HEK293 (cell line): ENCODE data around the gene C5.

Source experiments
- CTCF ChIA-PET: fragments of 350-600 bp; formaldehyde crosslinking; extraction: SDS; loops from one replicate; lab custom pipeline; 2021; ENCODE audit warnings: antibody characterized with exemption; lab: Yijun Ruan, JAX
- POLR2A ChIA-PET: fragments of 300-600 bp; formaldehyde crosslinking; extraction: SDS; loops from one replicate; lab custom pipeline; 2020; ENCODE audit warnings: antibody characterized with exemption, inconsistent platforms; lab: Yijun Ruan, JAX
- H3K27ac ChIP-seq: fragments of 200-500 bp; sonication (Bioruptor generic); 2 replicates; pipeline ENCODE4 v1.5.1; 2014; ENCODE audit warnings: low read depth, low read length, control low read depth, inconsistent platforms; ENCODE audit errors: extremely low read depth
- H3K36me3 ChIP-seq, 2 experiments: fragments of 200-500 bp in 1 of 2; sonication (Bioruptor generic) in 1 of 2; 1 replicate in 1 of 2; 2 replicates in 1 of 2; pipeline ENCODE4 v1.5.1; 2014 to 2017; ENCODE audit warnings: inconsistent platforms in 2 of 2, low read length in 2 of 2; ENCODE audit not compliant: control insufficient read depth in 2 of 2, insufficient read depth in 1 of 2
- H3K4me1 ChIP-seq: fragments of 200-500 bp; sonication (Bioruptor generic); 2 replicates; pipeline ENCODE4 v1.5.1; 2014; ENCODE audit warnings: mild to moderate bottlenecking, low read length, inconsistent platforms; ENCODE audit not compliant: control insufficient read depth, insufficient read depth
- H3K4me3 ChIP-seq: 2 replicates; pipeline ENCODE4 v1.5.1; 2011; ENCODE audit warnings: low read depth, mild to moderate bottlenecking, control low read depth, low read length, moderate library complexity
- H3K9me3 ChIP-seq: fragments of 200-500 bp; sonication (Bioruptor generic); 2 replicates; pipeline ENCODE4 v1.5.1; 2014; ENCODE audit warnings: low read depth, low read length, inconsistent platforms; ENCODE audit not compliant: control insufficient read depth, insufficient read depth
- FEZF1 ChIP-seq: fragments of 450-650 bp; formaldehyde crosslinking; IDR thresholded peaks from 2 replicates; pipeline ENCODE4 v1.5.1; 2016; ENCODE audit warnings: missing biosample characterization, missing genetic modification characterization
- KLF1 ChIP-seq: fragments of 450-650 bp; formaldehyde crosslinking; IDR thresholded peaks from 2 replicates; pipeline ENCODE4 v1.5.1; 2016; ENCODE audit warnings: missing biosample characterization, missing genetic modification characterization
- KLF16 ChIP-seq: fragments of 450-650 bp; formaldehyde crosslinking; IDR thresholded peaks from 2 replicates; pipeline ENCODE4 v1.5.1; 2017; ENCODE audit warnings: missing biosample characterization, missing genetic modification characterization
- SCRT2 ChIP-seq: fragments of 450-650 bp; formaldehyde crosslinking; IDR thresholded peaks from 2 replicates; pipeline ENCODE4 v1.5.1; 2016; ENCODE audit warnings: missing biosample characterization, missing genetic modification characterization
- WT1 ChIP-seq: fragments of 450-650 bp; formaldehyde crosslinking; IDR thresholded peaks from 2 replicates; pipeline ENCODE4 v1.5.1; 2016; ENCODE audit warnings: missing biosample characterization, missing genetic modification characterization
- ZNF202 ChIP-seq: fragments of 450-650 bp; formaldehyde crosslinking; IDR thresholded peaks from 2 replicates; pipeline ENCODE4 v1.5.1; 2016; ENCODE audit warnings: missing biosample characterization, missing genetic modification characterization, borderline replicate concordance
- ZNF398 ChIP-seq: fragments of 450-650 bp; formaldehyde crosslinking; IDR thresholded peaks from 2 replicates; pipeline ENCODE4 v1.5.1; 2017; ENCODE audit warnings: missing biosample characterization, missing genetic modification characterization
- ZNF449 ChIP-seq: fragments of 450-650 bp; formaldehyde crosslinking; IDR thresholded peaks from 2 replicates; pipeline ENCODE4 v1.5.1; 2017; ENCODE audit warnings: missing biosample characterization, mild to moderate bottlenecking, missing genetic modification characterization, moderate library complexity
- ZNF692 ChIP-seq: fragments of 450-650 bp; formaldehyde crosslinking; IDR thresholded peaks from 2 replicates; pipeline ENCODE4 v1.5.1; 2016; ENCODE audit warnings: missing biosample characterization, missing genetic modification characterization
- ZNF791 ChIP-seq: fragments of 450-650 bp; formaldehyde crosslinking; IDR thresholded peaks from 2 replicates; pipeline ENCODE4 v1.5.1; 2016; ENCODE audit warnings: missing biosample characterization, missing genetic modification characterization
- ZNF843 ChIP-seq: fragments of 450-650 bp; formaldehyde crosslinking; IDR thresholded peaks from 2 replicates; pipeline ENCODE4 v1.5.1; 2016; ENCODE audit warnings: missing biosample characterization, missing genetic modification characterization
- TF ChIP-seq, protein P1 (sequence below): fragments of 450-650 bp; formaldehyde crosslinking; IDR thresholded peaks from 2 replicates; pipeline ENCODE4 v1.5.1; 2016; ENCODE audit warnings: missing biosample characterization, missing genetic modification characterization, low read depth
- TF ChIP-seq, protein P2 (sequence below): fragments of 450-650 bp; formaldehyde crosslinking; IDR thresholded peaks from 2 replicates; pipeline ENCODE4 v1.5.1; 2016; ENCODE audit warnings: missing biosample characterization, missing genetic modification characterization
- TF ChIP-seq, protein P3 (sequence below): fragments of 450-650 bp; formaldehyde crosslinking; IDR thresholded peaks from 2 replicates; pipeline ENCODE4; 2016; ENCODE audit warnings: missing biosample characterization, missing genetic modification characterization
- TF ChIP-seq, protein P4 (sequence below): fragments of 450-650 bp; formaldehyde crosslinking; IDR thresholded peaks from 2 replicates; pipeline ENCODE4 v1.5.1; 2016; ENCODE audit warnings: missing biosample characterization, missing genetic modification characterization
- TF ChIP-seq, protein P5 (sequence below): fragments of 450-650 bp; formaldehyde crosslinking; IDR thresholded peaks from 2 replicates; pipeline ENCODE4 v1.5.1; 2016; ENCODE audit warnings: missing biosample characterization, missing genetic modification characterization

The C5 gene

GRCh38 chr9:121071756-121072421 lies 21.8 kb upstream of the C5 start:
- H3K36me3 ChIP-seq = no peaks in the 10 kb centered on the region
- no peaks in the 10 kb centered on the region for H3K9me3 ChIP-seq
- H3K4me1 ChIP-seq = peaks cover 2% of the 10 kb centered on the region; the same call in 1 of the 2 replicates
- ChIA-PET POLR2A (no interaction called here), CTCF (interaction anchor here (0.6 to 2.4 kb wide), 5 partner anchors 11 to 283 kb away, joined by 3 to 11 read pairs (median 5); no protein-coding TSS in a partner anchor)
- H3K4me3 ChIP-seq = no peak overlapping the region
- TF ChIP-seq, protein P1, sequence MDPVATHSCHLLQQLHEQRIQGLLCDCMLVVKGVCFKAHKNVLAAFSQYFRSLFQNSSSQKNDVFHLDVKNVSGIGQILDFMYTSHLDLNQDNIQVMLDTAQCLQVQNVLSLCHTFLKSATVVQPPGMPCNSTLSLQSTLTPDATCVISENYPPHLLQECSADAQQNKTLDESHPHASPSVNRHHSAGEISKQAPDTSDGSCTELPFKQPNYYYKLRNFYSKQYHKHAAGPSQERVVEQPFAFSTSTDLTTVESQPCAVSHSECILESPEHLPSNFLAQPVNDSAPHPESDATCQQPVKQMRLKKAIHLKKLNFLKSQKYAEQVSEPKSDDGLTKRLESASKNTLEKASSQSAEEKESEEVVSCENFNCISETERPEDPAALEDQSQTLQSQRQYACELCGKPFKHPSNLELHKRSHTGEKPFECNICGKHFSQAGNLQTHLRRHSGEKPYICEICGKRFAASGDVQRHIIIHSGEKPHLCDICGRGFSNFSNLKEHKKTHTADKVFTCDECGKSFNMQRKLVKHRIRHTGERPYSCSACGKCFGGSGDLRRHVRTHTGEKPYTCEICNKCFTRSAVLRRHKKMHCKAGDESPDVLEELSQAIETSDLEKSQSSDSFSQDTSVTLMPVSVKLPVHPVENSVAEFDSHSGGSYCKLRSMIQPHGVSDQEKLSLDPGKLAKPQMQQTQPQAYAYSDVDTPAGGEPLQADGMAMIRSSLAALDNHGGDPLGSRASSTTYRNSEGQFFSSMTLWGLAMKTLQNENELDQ (tag by site-specific recombination) = no peak
- TF ChIP-seq ZNF791 (tag by site-specific recombination) = no peak
- TF ChIP-seq, protein P2, sequence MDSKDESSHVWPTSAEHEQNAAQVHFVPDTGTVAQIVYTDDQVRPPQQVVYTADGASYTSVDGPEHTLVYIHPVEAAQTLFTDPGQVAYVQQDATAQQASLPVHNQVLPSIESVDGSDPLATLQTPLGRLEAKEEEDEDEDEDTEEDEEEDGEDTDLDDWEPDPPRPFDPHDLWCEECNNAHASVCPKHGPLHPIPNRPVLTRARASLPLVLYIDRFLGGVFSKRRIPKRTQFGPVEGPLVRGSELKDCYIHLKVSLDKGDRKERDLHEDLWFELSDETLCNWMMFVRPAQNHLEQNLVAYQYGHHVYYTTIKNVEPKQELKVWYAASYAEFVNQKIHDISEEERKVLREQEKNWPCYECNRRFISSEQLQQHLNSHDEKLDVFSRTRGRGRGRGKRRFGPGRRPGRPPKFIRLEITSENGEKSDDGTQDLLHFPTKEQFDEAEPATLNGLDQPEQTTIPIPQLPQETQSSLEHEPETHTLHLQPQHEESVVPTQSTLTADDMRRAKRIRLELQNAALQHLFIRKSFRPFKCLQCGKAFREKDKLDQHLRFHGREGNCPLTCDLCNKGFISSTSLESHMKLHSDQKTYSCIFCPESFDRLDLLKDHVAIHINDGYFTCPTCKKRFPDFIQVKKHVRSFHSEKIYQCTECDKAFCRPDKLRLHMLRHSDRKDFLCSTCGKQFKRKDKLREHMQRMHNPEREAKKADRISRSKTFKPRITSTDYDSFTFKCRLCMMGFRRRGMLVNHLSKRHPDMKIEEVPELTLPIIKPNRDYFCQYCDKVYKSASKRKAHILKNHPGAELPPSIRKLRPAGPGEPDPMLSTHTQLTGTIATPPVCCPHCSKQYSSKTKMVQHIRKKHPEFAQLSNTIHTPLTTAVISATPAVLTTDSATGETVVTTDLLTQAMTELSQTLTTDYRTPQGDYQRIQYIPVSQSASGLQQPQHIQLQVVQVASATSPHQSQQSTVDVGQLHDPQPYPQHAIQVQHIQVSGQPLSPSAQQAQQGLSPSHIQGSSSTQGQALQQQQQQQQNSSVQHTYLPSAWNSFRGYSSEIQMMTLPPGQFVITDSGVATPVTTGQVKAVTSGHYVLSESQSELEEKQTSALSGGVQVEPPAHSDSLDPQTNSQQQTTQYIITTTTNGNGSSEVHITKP (tag by site-specific recombination) = no peak
- TF ChIP-seq ZNF202 (tag by site-specific recombination) = no peak
- TF ChIP-seq, protein P3, sequence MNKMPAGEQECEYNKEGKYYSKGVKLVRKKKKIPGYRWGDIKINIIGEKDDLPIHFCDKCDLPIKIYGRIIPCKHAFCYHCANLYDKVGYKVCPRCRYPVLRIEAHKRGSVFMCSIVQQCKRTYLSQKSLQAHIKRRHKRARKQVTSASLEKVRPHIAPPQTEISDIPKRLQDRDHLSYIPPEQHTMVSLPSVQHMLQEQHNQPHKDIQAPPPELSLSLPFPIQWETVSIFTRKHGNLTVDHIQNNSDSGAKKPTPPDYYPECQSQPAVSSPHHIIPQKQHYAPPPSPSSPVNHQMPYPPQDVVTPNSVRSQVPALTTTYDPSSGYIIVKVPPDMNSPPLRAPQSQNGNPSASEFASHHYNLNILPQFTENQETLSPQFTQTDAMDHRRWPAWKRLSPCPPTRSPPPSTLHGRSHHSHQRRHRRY (tag by site-specific recombination) = no peak
- no peak for TF ChIP-seq ZNF398 (tag by site-specific recombination)
- TF ChIP-seq, protein P4, sequence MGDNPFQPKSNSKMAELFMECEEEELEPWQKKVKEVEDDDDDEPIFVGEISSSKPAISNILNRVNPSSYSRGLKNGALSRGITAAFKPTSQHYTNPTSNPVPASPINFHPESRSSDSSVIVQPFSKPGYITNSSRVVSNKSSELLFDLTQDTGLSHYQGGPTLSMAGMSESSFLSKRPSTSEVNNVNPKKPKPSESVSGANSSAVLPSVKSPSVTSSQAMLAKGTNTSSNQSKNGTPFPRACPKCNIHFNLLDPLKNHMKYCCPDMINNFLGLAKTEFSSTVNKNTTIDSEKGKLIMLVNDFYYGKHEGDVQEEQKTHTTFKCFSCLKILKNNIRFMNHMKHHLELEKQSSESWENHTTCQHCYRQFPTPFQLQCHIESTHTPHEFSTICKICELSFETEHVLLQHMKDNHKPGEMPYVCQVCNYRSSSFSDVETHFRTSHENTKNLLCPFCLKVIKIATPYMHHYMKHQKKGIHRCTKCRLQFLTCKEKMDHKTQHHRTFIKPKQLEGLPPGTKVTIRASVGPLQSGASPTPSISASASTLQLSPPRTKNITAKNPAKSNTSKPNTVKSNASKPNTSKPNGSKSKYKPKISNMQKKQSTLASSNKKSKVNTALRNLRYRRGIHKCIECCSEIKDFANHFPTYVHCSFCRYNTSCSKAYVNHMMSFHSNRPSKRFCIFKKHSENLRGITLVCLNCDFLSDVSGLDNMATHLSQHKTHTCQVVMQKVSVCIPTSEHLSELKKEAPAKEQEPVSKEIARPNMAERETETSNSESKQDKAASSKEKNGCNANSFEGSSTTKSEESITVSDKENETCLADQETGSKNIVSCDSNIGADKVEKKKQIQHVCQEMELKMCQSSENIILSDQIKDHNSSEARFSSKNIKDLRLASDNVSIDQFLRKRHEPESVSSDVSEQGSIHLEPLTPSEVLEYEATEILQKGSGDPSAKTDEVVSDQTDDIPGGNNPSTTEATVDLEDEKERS (tag by site-specific recombination) = no peak
- no peak for TF ChIP-seq KLF1
- TF ChIP-seq FEZF1 = no peak
- no peak for TF ChIP-seq ZNF692 (tag by site-specific recombination)
- TF ChIP-seq ZNF843 (tag by site-specific recombination) = no peak
- TF ChIP-seq SCRT2 (tag by site-specific recombination) = no peak
- TF ChIP-seq, protein P5, sequence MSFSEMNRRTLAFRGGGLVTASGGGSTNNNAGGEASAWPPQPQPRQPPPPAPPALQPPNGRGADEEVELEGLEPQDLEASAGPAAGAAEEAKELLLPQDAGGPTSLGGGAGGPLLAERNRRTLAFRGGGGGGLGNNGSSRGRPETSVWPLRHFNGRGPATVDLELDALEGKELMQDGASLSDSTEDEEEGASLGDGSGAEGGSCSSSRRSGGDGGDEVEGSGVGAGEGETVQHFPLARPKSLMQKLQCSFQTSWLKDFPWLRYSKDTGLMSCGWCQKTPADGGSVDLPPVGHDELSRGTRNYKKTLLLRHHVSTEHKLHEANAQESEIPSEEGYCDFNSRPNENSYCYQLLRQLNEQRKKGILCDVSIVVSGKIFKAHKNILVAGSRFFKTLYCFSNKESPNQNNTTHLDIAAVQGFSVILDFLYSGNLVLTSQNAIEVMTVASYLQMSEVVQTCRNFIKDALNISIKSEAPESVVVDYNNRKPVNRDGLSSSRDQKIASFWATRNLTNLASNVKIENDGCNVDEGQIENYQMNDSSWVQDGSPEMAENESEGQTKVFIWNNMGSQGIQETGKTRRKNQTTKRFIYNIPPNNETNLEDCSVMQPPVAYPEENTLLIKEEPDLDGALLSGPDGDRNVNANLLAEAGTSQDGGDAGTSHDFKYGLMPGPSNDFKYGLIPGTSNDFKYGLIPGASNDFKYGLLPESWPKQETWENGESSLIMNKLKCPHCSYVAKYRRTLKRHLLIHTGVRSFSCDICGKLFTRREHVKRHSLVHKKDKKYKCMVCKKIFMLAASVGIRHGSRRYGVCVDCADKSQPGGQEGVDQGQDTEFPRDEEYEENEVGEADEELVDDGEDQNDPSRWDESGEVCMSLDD (tag by site-specific recombination) = no peak
- TF ChIP-seq ZNF449 (tag by site-specific recombination) = no peak
- TF ChIP-seq KLF16 (tag by site-specific recombination) = no peak
- TF ChIP-seq WT1 (tag by site-specific recombination) = no peak
- H3K27ac ChIP-seq = no peak overlapping the region
